HUES48 (cell line): ENCODE data around the gene ADIPOQ.
"Not testable (repeated sequence)": the region's sequence is repeated elsewhere in the genome, so short reads cannot be mapped to it uniquely, and the experiment has no call there.

Source experiments
- H3K27ac ChIP-seq: one replicate; pipeline ENCODE4 v1.7.0; 2013; ENCODE audit warnings: low read depth, low read length, inconsistent platforms
- H3K27me3 ChIP-seq: 2 replicates; pipeline ENCODE4 v1.6.1; 2013; ENCODE audit warnings: mild to moderate bottlenecking, low read length; ENCODE audit not compliant: control insufficient read depth, insufficient read depth
- H3K36me3 ChIP-seq: 2 replicates; pipeline ENCODE4 v1.6.1; 2013; ENCODE audit warnings: low read length; ENCODE audit not compliant: control insufficient read depth, insufficient read depth
- H3K4me1 ChIP-seq: 2 replicates; pipeline ENCODE4 v1.6.1; 2013; ENCODE audit warnings: mild to moderate bottlenecking, low read length; ENCODE audit not compliant: control insufficient read depth, insufficient read depth
- H3K4me3 ChIP-seq: 2 replicates; pipeline ENCODE4 v1.5.1; 2013; ENCODE audit warnings: mild to moderate bottlenecking, low read depth, low read length
- H3K9ac ChIP-seq: 2 replicates; pipeline ENCODE4 v1.6.1; 2013; ENCODE audit warnings: mild to moderate bottlenecking, low read depth, low read length, moderate library complexity
- H3K9me3 ChIP-seq: 2 replicates; pipeline ENCODE4 v1.6.1; 2013; ENCODE audit warnings: low read length; ENCODE audit not compliant: control insufficient read depth, insufficient read depth

Gene ADIPOQ

GRCh38 chr3:186851835-186852234 is 9.3 kb downstream of the ADIPOQ start:
- H3K27ac ChIP-seq, H3K36me3 ChIP-seq, H3K4me3 ChIP-seq: not testable (repeated sequence)

GRCh38 chr3:186852994-186853393 is 10.5 kb downstream of the ADIPOQ start:
- Histone ChIP-seq H3K27ac (no peak overlapping the region), H3K27me3 (no peaks in the 10 kb centered on the region), H3K4me3 (no peak overlapping the region), H3K9ac (no peak overlapping the region), H3K4me1 (no peaks in the 10 kb centered on the region), H3K9me3 (no peaks in the 10 kb centered on the region), H3K36me3 (no peaks in the 10 kb centered on the region)

More at GRCh38 chr3:186851835-186852234, 9.3 kb downstream of the ADIPOQ start:
- H3K9ac ChIP-seq, H3K9me3 ChIP-seq, H3K4me1 ChIP-seq, H3K27me3 ChIP-seq: not testable (repeated sequence)

- Histone ChIP-seq H3K27me3 (no peaks in the 10 kb centered on the region), H3K4me3 (no peak overlapping the region), H3K36me3 (no peaks in the 10 kb centered on the region), H3K9ac (no peak overlapping the region), H3K27ac (no peak overlapping the region), H3K9me3 (no peaks in the 10 kb centered on the region), H3K4me1 (no peaks in the 10 kb centered on the region)
Measured at GRCh38 chr3:186854146-186854545, 11.6 kb downstream of the ADIPOQ start.

- no peaks in the 10 kb centered on the region for H3K27me3 ChIP-seq
- H3K9ac ChIP-seq = no peak overlapping the region
- no peak overlapping the region for H3K27ac ChIP-seq
- H3K36me3 ChIP-seq = no peaks in the 10 kb centered on the region
- H3K9me3 ChIP-seq = no peaks in the 10 kb centered on the region
- no peak overlapping the region for H3K4me3 ChIP-seq
- no peaks in the 10 kb centered on the region for H3K4me1 ChIP-seq
Measured at GRCh38 chr3:186854954-186855353, 12.4 kb downstream of the ADIPOQ start.

- Histone ChIP-seq H3K36me3 (no peaks in the 10 kb centered on the region), H3K9me3 (no peaks in the 10 kb centered on the region), H3K4me3 (no peak overlapping the region), H3K9ac (no peak overlapping the region), H3K27me3 (no peaks in the 10 kb centered on the region), H3K4me1 (no peaks in the 10 kb centered on the region), H3K27ac (no peak overlapping the region)
Measured at GRCh38 chr3:186857743-186858142, 15.2 kb downstream of the ADIPOQ start.

GRCh38 chr3:186865215-186865853 is 22.8 kb downstream of the ADIPOQ start:
- not testable (repeated sequence) for H3K9me3 ChIP-seq, H3K9ac ChIP-seq, H3K36me3 ChIP-seq, H3K4me1 ChIP-seq, H3K27ac ChIP-seq, H3K27me3 ChIP-seq, H3K4me3 ChIP-seq

- not testable (repeated sequence) for H3K9me3 ChIP-seq, H3K9ac ChIP-seq, H3K4me1 ChIP-seq, H3K4me3 ChIP-seq, H3K27me3 ChIP-seq, H3K27ac ChIP-seq, H3K36me3 ChIP-seq
Measured at GRCh38 chr3:186866095-186866494, 23.6 kb downstream of the ADIPOQ start.

- Histone ChIP-seq H3K27ac (no peak overlapping the region), H3K36me3 (no peaks in the 10 kb centered on the region), H3K4me1 (no peaks in the 10 kb centered on the region), H3K9ac (no peak overlapping the region), H3K4me3 (no peak overlapping the region), H3K9me3 (no peaks in the 10 kb centered on the region; the same call in 1 of the 2 replicates), H3K27me3 (no peaks in the 10 kb centered on the region)
Measured at GRCh38 chr3:186869253-186870100, 27.0 kb downstream of the ADIPOQ start.

GRCh38 chr3:186870421-186871201 is 28.1 kb downstream of the ADIPOQ start:
- H3K27ac ChIP-seq = no peak overlapping the region
- H3K4me3 ChIP-seq = no peak overlapping the region
- H3K9me3 ChIP-seq = no peaks in the 10 kb centered on the region; the same call in 1 of the 2 replicates
- no peaks in the 10 kb centered on the region for H3K4me1 ChIP-seq
- no peaks in the 10 kb centered on the region for H3K27me3 ChIP-seq
- no peak overlapping the region for H3K9ac ChIP-seq
- no peaks in the 10 kb centered on the region for H3K36me3 ChIP-seq

GRCh38 chr3:186871403-186871924 is 29.0 kb downstream of the ADIPOQ start:
- Histone ChIP-seq H3K27ac (no peak overlapping the region), H3K9me3 (peaks cover 2% of the 10 kb centered on the region; the same call in 1 of the 2 replicates), H3K4me1 (no peaks in the 10 kb centered on the region), H3K27me3 (no peaks in the 10 kb centered on the region), H3K36me3 (no peaks in the 10 kb centered on the region), H3K4me3 (no peak overlapping the region), H3K9ac (no peak overlapping the region)
